Measurements from ENCODE around the gene KIF26A. TPM values are rescaled to one million over a fixed set of nuclear protein-coding genes. Genes with fewer than 3 reads are reported as not detected.

Gene KIF26A
- total and polyA plus RNA-seq, 2 donors (not counting 1 experiment from before 2014, with no cell fraction given) = 0.15 TPM; not detected in 1

DNA sequence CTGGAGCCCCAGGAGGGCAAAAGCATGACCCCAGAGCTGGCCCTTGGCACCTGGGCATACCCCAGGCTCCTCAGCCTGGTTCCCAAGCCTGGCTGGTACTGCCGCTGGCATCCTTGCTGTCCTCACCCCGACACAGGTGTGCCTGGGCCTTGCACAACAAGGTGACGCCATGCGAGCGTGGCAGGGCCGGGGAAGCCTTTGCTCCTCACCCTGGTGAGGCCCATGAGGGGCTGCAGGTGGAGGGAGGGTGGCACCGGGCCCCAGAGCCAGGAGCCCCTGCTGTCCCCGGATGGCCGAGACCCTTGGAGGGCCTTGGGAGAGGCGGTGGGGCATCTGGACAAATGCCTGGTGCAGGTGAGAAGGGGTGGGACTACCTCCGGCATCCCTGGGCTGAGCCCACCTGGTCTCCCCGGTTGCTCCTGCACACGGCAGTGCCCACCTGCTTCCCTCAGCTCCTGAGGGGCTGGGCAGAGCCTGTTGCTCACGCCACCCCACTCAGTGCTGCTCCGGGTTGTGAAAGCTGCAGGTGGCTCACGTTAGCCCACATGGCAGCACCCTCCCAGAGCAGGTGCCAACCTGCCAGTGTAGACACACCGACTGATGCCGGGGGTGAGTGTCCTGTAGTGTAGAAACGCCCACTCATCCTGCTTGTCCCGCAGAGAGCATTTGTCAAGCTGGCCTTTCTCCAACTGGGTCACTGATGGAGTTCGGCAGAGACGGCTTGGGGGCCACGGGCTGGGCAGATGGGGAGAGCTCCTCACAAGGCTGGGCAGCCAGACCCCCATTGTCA, 24.6 kb upstream of the KIF26A start:
- Mint-ChIP-seq H3K27ac (no peak overlapping the region), H3K4me1 (peaks cover 8% of the 10 kb centered on the region), H3K9me3 (ENCODE audit: insufficient read depth) (no peaks in the 10 kb centered on the region), H3K27me3 (peaks cover 24% of the 10 kb centered on the region), H3K4me3 (no peak overlapping the region)
- no peak for TF ChIP-seq EZH2 (IDR thresholded peaks at IDR 0.05; ENCODE audit: borderline replicate concordance, insufficient read depth, low read depth, low read length, poor library complexity, severe bottlenecking)
- TF ChIP-seq, protein P1, sequence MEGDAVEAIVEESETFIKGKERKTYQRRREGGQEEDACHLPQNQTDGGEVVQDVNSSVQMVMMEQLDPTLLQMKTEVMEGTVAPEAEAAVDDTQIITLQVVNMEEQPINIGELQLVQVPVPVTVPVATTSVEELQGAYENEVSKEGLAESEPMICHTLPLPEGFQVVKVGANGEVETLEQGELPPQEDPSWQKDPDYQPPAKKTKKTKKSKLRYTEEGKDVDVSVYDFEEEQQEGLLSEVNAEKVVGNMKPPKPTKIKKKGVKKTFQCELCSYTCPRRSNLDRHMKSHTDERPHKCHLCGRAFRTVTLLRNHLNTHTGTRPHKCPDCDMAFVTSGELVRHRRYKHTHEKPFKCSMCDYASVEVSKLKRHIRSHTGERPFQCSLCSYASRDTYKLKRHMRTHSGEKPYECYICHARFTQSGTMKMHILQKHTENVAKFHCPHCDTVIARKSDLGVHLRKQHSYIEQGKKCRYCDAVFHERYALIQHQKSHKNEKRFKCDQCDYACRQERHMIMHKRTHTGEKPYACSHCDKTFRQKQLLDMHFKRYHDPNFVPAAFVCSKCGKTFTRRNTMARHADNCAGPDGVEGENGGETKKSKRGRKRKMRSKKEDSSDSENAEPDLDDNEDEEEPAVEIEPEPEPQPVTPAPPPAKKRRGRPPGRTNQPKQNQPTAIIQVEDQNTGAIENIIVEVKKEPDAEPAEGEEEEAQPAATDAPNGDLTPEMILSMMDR (IDR thresholded peaks at IDR 0.05) = no peak
- no peak overlapping the region for H3K9ac ChIP-seq (ENCODE audit: low read length)
- POLR2A ChIA-PET = no interaction called here
- H2AFZ ChIP-seq (ENCODE audit: insufficient read depth, low read depth, low read length, poor library complexity, severe bottlenecking) = no peak overlapping the region
- ATAC-seq (ENCODE audit: low read depth) (no peak), DNase-seq (no peak)
- WGBS (ENCODE audit: insufficient coverage) = 88% methylated on average over 21 of the region's 23 CpGs
- no peak overlapping the region for H3K4me2 ChIP-seq (replicated peaks; ENCODE audit: low read depth, low read length, poor library complexity, severe bottlenecking)
- peaks cover 5% of the 10 kb centered on the region in 2 donors for H3K4me1 ChIP-seq (ENCODE audit: control insufficient read depth in 2 of 2, insufficient read depth in 2 of 2, low read length in 2 of 2)
- intact Hi-C loops (cut with micrococcal nuclease) = no loop called here
- H3K27ac ChIP-seq (ENCODE audit: low read length in 2 of 2) = no peak overlapping the region
- no peaks in the 10 kb centered on the region for H3K79me2 ChIP-seq (ENCODE audit: control insufficient read depth, insufficient read depth, low read length)
- H3K9me3 ChIP-seq (ENCODE audit: control extremely low read depth in 1 of 3, control insufficient read depth in 2 of 3, insufficient read depth in 1 of 3, low read length in 2 of 3) = peaks cover 0 to 10% (median 0%) of the 10 kb centered on the region in 3 donors
- no peaks in the 10 kb centered on the region for H3K36me3 ChIP-seq (replicated peaks in 1 of 2; ENCODE audit: control extremely low read depth in 1 of 2, control insufficient read depth in 1 of 2, extremely low read depth in 1 of 2, insufficient read depth in 2 of 2, low read length in 1 of 2)
- peaks cover 0 to 20% (median 5%) of the 10 kb centered on the region in 4 experiments for H3K27me3 ChIP-seq (replicated peaks in 1 of 4; ENCODE audit: control extremely low read depth in 1 of 4, control insufficient read depth in 3 of 4, insufficient read depth in 4 of 4, low read length in 3 of 4)
- H3K4me3 ChIP-seq (ENCODE audit: control extremely low read depth in 1 of 5, extremely low read depth in 1 of 5, insufficient read depth in 1 of 5, low read depth in 2 of 5, low read length in 4 of 5) = no peak overlapping the region
- CTCF ChIA-PET = no interaction called here
- H4K20me1 ChIP-seq (ENCODE audit: control insufficient read depth, insufficient read depth, low read length, poor library complexity, severe bottlenecking) = no peaks in the 10 kb centered on the region

DNA sequence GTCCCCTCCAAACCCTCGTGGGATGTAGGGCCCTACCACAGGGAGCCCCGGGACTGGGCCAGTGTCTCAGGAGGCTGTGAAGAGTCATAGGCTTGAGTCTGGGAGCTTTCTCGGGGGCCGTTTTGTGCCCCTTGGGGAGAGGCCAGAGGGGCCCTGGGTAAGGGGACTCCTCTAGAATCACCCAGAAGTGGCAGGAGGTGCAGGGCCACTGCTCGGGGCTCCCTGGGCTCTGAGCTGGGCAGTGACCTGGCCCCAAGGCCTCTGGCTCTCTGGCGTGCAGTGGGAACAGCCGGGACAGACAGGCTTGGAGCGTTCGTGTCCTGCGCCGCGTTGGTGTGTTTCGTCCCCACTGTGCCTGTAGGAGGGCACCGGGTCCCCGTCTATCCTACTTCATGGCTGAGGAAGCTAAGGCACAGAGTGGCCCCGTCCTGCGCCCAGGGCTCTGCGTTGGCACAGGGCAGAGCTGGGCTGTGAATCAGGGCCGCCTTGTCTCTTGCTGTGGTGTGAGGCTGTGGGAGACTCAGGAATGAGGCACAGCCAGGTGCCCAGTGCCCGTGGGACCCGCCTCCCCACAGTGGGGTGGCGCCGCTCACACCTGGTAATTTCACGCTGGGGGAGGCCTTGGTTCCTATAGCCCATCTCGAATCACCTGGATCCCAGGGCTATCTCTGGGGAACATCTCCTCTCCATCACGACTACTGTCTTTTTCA, 23.8 kb upstream of the KIF26A start:
- Mint-ChIP-seq H3K27me3 (peaks cover 26% of the 10 kb centered on the region), H3K27ac (no peak overlapping the region), H3K4me1 (peaks cover 8% of the 10 kb centered on the region), H3K4me3 (no peak overlapping the region), H3K9me3 (ENCODE audit: insufficient read depth) (no peaks in the 10 kb centered on the region)
- peaks cover 0 to 20% (median 5%) of the 10 kb centered on the region in 4 experiments for H3K27me3 ChIP-seq (replicated peaks in 1 of 4; ENCODE audit: control extremely low read depth in 1 of 4, control insufficient read depth in 3 of 4, insufficient read depth in 4 of 4, low read length in 3 of 4)
- H2AFZ ChIP-seq (ENCODE audit: insufficient read depth, low read depth, low read length, poor library complexity, severe bottlenecking) = no peak overlapping the region
- WGBS (ENCODE audit: insufficient coverage) = 83% methylated on average over 26 of the region's 26 CpGs
- ATAC-seq (ENCODE audit: low read depth) (no peak), DNase-seq (no peak)
- no peaks in the 10 kb centered on the region for H3K79me2 ChIP-seq (ENCODE audit: control insufficient read depth, insufficient read depth, low read length)
- intact Hi-C loops (cut with micrococcal nuclease) = no loop called here
- no peaks in the 10 kb centered on the region for H3K36me3 ChIP-seq (replicated peaks in 1 of 2; ENCODE audit: control extremely low read depth in 1 of 2, control insufficient read depth in 1 of 2, extremely low read depth in 1 of 2, insufficient read depth in 2 of 2, low read length in 1 of 2)
- ChIA-PET POLR2A (interaction anchor here (0.6 kb wide), 1 partner anchor 600 kb away, joined by 4 read pairs; no protein-coding TSS in a partner anchor), CTCF (no interaction called here)
- no peak overlapping the region for H3K4me3 ChIP-seq (ENCODE audit: control extremely low read depth in 1 of 5, extremely low read depth in 1 of 5, insufficient read depth in 1 of 5, low read depth in 2 of 5, low read length in 4 of 5)
- H4K20me1 ChIP-seq (ENCODE audit: control insufficient read depth, insufficient read depth, low read length, poor library complexity, severe bottlenecking) = no peaks in the 10 kb centered on the region
- no peak overlapping the region for H3K27ac ChIP-seq (ENCODE audit: low read length in 2 of 2)
- H3K9me3 ChIP-seq (ENCODE audit: control extremely low read depth in 1 of 3, control insufficient read depth in 2 of 3, insufficient read depth in 1 of 3, low read length in 2 of 3) = peaks cover 0 to 10% (median 0%) of the 10 kb centered on the region in 3 donors
- no peak for TF ChIP-seq EZH2 (IDR thresholded peaks at IDR 0.05; ENCODE audit: borderline replicate concordance, insufficient read depth, low read depth, low read length, poor library complexity, severe bottlenecking)
- TF ChIP-seq, protein P1 (IDR thresholded peaks at IDR 0.05) = no peak
- H3K4me2 ChIP-seq (replicated peaks; ENCODE audit: low read depth, low read length, poor library complexity, severe bottlenecking) = no peak overlapping the region
- peaks cover 5% of the 10 kb centered on the region in 2 donors for H3K4me1 ChIP-seq (ENCODE audit: control insufficient read depth in 2 of 2, insufficient read depth in 2 of 2, low read length in 2 of 2)
- H3K9ac ChIP-seq (ENCODE audit: low read length) = no peak overlapping the region
